HEK293T (cell line): ENCODE measurements around the gene AGPAT3.

ENCODE experiments used
- ELF4 ChIP-seq: fragments of 450-650 bp; IDR thresholded peaks from 2 replicates; pipeline ENCODE4 v1.6.1; 2017; ENCODE audit warnings: antibody characterized with exemption
- FOXA1 ChIP-seq: fragments of 450-650 bp; IDR thresholded peaks from 2 replicates; pipeline ENCODE4 v1.6.1; 2016; ENCODE audit warnings: mild to moderate bottlenecking
- NFRKB ChIP-seq: fragments of 450-650 bp; IDR thresholded peaks from 2 replicates; pipeline ENCODE4 v1.6.1; 2016; ENCODE audit warnings: mild to moderate bottlenecking, moderate library complexity
- SP1 ChIP-seq: fragments of 450-650 bp; IDR thresholded peaks from 2 replicates; pipeline ENCODE4 v1.6.1; 2017
- SUZ12 ChIP-seq: fragments of 450-650 bp; IDR thresholded peaks from 2 replicates; pipeline ENCODE4 v1.6.1; 2016; ENCODE audit warnings: mild to moderate bottlenecking
- TF ChIP-seq, protein P1 (sequence below): fragments of 450-650 bp; IDR thresholded peaks from 2 replicates; pipeline ENCODE4 v1.6.1; 2016

DNA sequence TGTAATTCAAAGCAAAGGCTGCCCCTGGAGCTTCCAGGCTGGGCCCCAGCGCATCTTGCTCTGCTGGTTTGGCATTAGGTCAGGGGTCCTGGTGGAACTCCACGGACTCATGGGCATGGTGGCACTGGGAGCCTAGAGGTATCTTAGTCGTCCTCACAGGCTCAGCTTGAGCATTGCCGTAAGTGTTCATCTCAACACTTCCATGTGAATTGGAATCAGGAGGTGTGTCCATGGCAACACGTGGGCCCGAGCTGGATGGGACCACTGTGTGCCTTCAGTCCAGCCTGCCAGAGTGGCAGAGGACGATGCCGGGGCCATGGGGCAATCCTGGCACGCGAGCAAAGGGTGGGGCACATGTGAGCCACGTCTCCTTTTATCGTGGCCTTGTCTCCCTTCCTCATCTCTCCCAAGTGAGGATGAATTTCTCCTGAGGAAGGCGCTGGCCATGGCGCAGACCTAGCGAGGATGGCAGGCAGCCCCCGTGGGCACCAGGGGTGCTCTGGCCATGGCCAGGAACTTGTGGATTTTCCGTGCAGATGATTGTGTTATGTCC is 47.0 kb downstream of the AGPAT3 start:
- TF ChIP-seq, protein P1, sequence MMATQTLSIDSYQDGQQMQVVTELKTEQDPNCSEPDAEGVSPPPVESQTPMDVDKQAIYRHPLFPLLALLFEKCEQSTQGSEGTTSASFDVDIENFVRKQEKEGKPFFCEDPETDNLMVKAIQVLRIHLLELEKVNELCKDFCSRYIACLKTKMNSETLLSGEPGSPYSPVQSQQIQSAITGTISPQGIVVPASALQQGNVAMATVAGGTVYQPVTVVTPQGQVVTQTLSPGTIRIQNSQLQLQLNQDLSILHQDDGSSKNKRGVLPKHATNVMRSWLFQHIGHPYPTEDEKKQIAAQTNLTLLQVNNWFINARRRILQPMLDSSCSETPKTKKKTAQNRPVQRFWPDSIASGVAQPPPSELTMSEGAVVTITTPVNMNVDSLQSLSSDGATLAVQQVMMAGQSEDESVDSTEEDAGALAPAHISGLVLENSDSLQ: no peak
- TF ChIP-seq ELF4: no peak
- TF ChIP-seq SUZ12: no peak
- no peak for TF ChIP-seq FOXA1
- TF ChIP-seq NFRKB: no peak
- TF ChIP-seq SP1: no peak
